HepG2 (cell line): ENCODE measurements around the gene PDHX. TPM values are rescaled to one million over a fixed set of nuclear protein-coding genes. Genes with fewer than 3 reads are reported as not detected.

Source experiments
- ATAC-seq: fragments of 200-7000 bp; cut with Tn5 transposase; 3 replicates; pipeline ENCODE4 v1.9.1; 2020; ENCODE audit warnings: mild to moderate bottlenecking, moderate library complexity
- BruUV-seq: library from RNA; stranded (reverse); fragments of 400-500 nt; replicated peaks from 2 replicates; lab custom pipeline; 2021; lab: Mats Ljungman, UMichigan
- CTCF ChIA-PET: fragments of 300-600 bp; formaldehyde crosslinking; extraction: SDS; loops from one replicate; lab custom pipeline; 2021; ENCODE audit warnings: low total read pairs, inconsistent platforms, low intra/inter-chr PET ratio; lab: Yijun Ruan, JAX
- POLR2A ChIA-PET: fragments of 350-600 bp; sonication (Branson Sonifier 250); formaldehyde crosslinking; loops from one replicate; lab custom pipeline; 2020; ENCODE audit warnings: antibody characterized with exemption, inconsistent platforms; lab: Yijun Ruan, JAX
- DNase-seq: peaks from one replicate; pipeline ENCODE4 v3.0.0-alpha.2; 2015; ENCODE audit warnings: low spot score
- FAIRE-seq: peaks from 3 replicates; lab custom pipeline; 2011; peaks lifted over from hg19 to GRCh38; lab: Jason Lieb, UNC
- H2AFZ ChIP-seq: one replicate; pipeline ENCODE4 v1.6.1; 2011; ENCODE audit warnings: low read length, inconsistent platforms
- H3K27ac ChIP-seq: fragments of 300-600 bp; 3 replicates; pipeline ENCODE4 v1.8.0; 2011; ENCODE audit warnings: mixed run types, mild to moderate bottlenecking, mixed read lengths, low read length, inconsistent platforms; ENCODE audit not compliant: insufficient read depth; ENCODE audit errors: extremely low read length
- H3K27me3 ChIP-seq, 2 experiments: fragments of 200-600 bp in 1 of 2; 2 replicates in 1 of 2; 3 replicates in 1 of 2; pipeline versions ENCODE4 v1.6.0 to v1.8.0; 2011; ENCODE audit warnings: low read length in 2 of 2, mild to moderate bottlenecking in 2 of 2, moderate library complexity in 2 of 2, inconsistent platforms in 1 of 2; ENCODE audit not compliant: insufficient read depth in 2 of 2, control insufficient read depth in 1 of 2
- H3K36me3 ChIP-seq, 2 experiments: fragments of 200-600 bp in 1 of 2; replicated peaks in 1 of 2; 2 replicates in 1 of 2; 3 replicates in 1 of 2; pipeline versions ENCODE4 v1.5.1 to v1.8.0; 2011; ENCODE audit warnings: low read length in 2 of 2, inconsistent platforms in 1 of 2; ENCODE audit not compliant: insufficient read depth in 2 of 2, control insufficient read depth in 1 of 2
- H3K4me1 ChIP-seq: 2 replicates; pipeline ENCODE4 v1.5.1; 2012; ENCODE audit warnings: low read length, inconsistent platforms; ENCODE audit not compliant: insufficient read depth
- H3K4me2 ChIP-seq: 2 replicates; pipeline ENCODE4 v1.6.0; 2011; ENCODE audit warnings: low read depth, low read length, inconsistent platforms
- H3K4me3 ChIP-seq, 3 experiments: fragments of 200-600 bp in 1 of 3; sonication (generic), shearing (Covaris generic) in 1 of 3; replicated peaks in 1 of 3; 2 replicates each; pipeline ENCODE4 v1.5.1; 2011 to 2016; ENCODE audit warnings: low read length in 3 of 3, inconsistent platforms in 2 of 3, low read depth in 2 of 3, mild to moderate bottlenecking in 2 of 3, control low read depth in 1 of 3, mixed read lengths in 1 of 3; ENCODE audit not compliant: insufficient read depth in 1 of 3
- H3K79me2 ChIP-seq: one replicate; pipeline ENCODE4 v1.6.1; 2011; ENCODE audit warnings: low read length, inconsistent platforms; ENCODE audit not compliant: insufficient read depth
- H3K9ac ChIP-seq: 2 replicates; pipeline ENCODE4 v1.6.0; 2011; ENCODE audit warnings: mild to moderate bottlenecking, low read depth, low read length, inconsistent platforms; ENCODE audit not compliant: insufficient read depth
- H3K9me3 ChIP-seq: 2 replicates; pipeline ENCODE4 v1.5.1; 2012; ENCODE audit warnings: mild to moderate bottlenecking, low read length
- H4K20me1 ChIP-seq: 2 replicates; pipeline ENCODE4 v1.6.0; 2011; ENCODE audit warnings: inconsistent platforms, mild to moderate bottlenecking, low read length, moderate library complexity; ENCODE audit not compliant: insufficient read depth
- AGO1 ChIP-seq: fragments of 200-400 bp; formaldehyde crosslinking; IDR thresholded peaks from 2 replicates; pipeline ENCODE4 v1.6.1; 2017; ENCODE audit warnings: mild to moderate bottlenecking, low read depth, low read length, moderate library complexity; ENCODE audit not compliant: poor library complexity, severe bottlenecking
- GTF3A ChIP-seq: sonication (generic); formaldehyde crosslinking; conservative IDR thresholded peaks from 2 replicates; pipeline ENCODE4 v1.4.0; 2020; ENCODE audit warnings: mild to moderate bottlenecking, missing genetic modification reagents
- HNF1B ChIP-seq: sonication (generic); formaldehyde crosslinking; IDR thresholded peaks from 2 replicates; pipeline ENCODE4 v1.5.1; 2020; ENCODE audit warnings: mild to moderate bottlenecking, moderate library complexity, missing genetic modification reagents
- HOXA3 ChIP-seq: sonication (generic); formaldehyde crosslinking; IDR thresholded peaks from 2 replicates; pipeline ENCODE4 v1.5.0; 2020; ENCODE audit warnings: missing genetic modification reagents
- NFATC3 ChIP-seq: sonication (generic); formaldehyde crosslinking; IDR thresholded peaks from 2 replicates; pipeline ENCODE4 v1.5.1; 2020; ENCODE audit warnings: mild to moderate bottlenecking, missing genetic modification reagents
- NFE2L1 ChIP-seq: sonication (generic); formaldehyde crosslinking; IDR thresholded peaks from 2 replicates; pipeline ENCODE4 v1.4.0; 2020; ENCODE audit warnings: missing genetic modification reagents, mild to moderate bottlenecking, borderline replicate concordance
- PRMT3 ChIP-seq: sonication (generic); formaldehyde crosslinking; IDR thresholded peaks from 2 replicates; pipeline ENCODE4 v1.8.1; 2022; ENCODE audit warnings: low read depth, mild to moderate bottlenecking, moderate library complexity, missing genetic modification reagents, borderline replicate concordance
- RARG ChIP-seq: sonication (generic); formaldehyde crosslinking; IDR thresholded peaks from 2 replicates; pipeline ENCODE4 v1.4.0; 2020; ENCODE audit warnings: low read depth, mild to moderate bottlenecking, missing genetic modification reagents
- RFXANK ChIP-seq: IDR thresholded peaks from 2 replicates; pipeline ENCODE4 v1.6.1; 2016
- SMAD3 ChIP-seq: sonication (generic); formaldehyde crosslinking; IDR thresholded peaks from 2 replicates; pipeline ENCODE4 v1.4.0; 2020; ENCODE audit warnings: missing genetic modification reagents
- ZFP41 ChIP-seq: sonication (generic); formaldehyde crosslinking; IDR thresholded peaks from 2 replicates; pipeline ENCODE4 v1.4.0; 2020; ENCODE audit warnings: mild to moderate bottlenecking, missing genetic modification reagents, borderline replicate concordance
- ZNF274 ChIP-seq: sonication (generic); formaldehyde crosslinking; IDR thresholded peaks from 2 replicates; pipeline ENCODE4 v1.5.1; 2020; ENCODE audit warnings: mild to moderate bottlenecking, missing genetic modification reagents
- ZNF292 ChIP-seq: sonication (generic); formaldehyde crosslinking; IDR thresholded peaks from 2 replicates; pipeline ENCODE4 v1.8.1; 2022; ENCODE audit warnings: mild to moderate bottlenecking, low read depth, missing genetic modification reagents, borderline replicate concordance
- ZNF331 ChIP-seq: sonication (generic); formaldehyde crosslinking; IDR thresholded peaks from 2 replicates; pipeline ENCODE4 v1.4.0; 2020; ENCODE audit warnings: missing genetic modification reagents
- ZNF816 ChIP-seq: sonication (generic); formaldehyde crosslinking; IDR thresholded peaks from 2 replicates; pipeline ENCODE4 v1.8.0; 2022; ENCODE audit warnings: missing genetic modification reagents, mild to moderate bottlenecking, borderline replicate concordance
- WGBS: methylation state at CpG from one replicate; pipeline ENCODE4 v1.1.6; 2017; ENCODE audit warnings: low lambda C conversion rate; 5-methylcytosine and 5-hydroxymethylcytosine counted together
- in situ Hi-C: cut with HindIII; loops from 2 replicates; pipeline ENCODE4 v1.10.0; 2017; ENCODE audit warnings: low pct_unique_long_range_greater_than_20kb; ENCODE audit not compliant: extremely low pct_ligation_motif_present
- intact Hi-C: fragments of 100-400 bp; cut with micrococcal nuclease; formaldehyde crosslinking; loops from one replicate; pipeline ENCODE4 v1.10.0; 2022; ENCODE audit not compliant: unreplicated experiment
- polyA plus RNA-seq, 8 experiments: library from polyadenylated mRNA; depleted of rRNA in 3 of 8; stranded (reverse) in 7 of 8; unstranded in 1 of 8; fragments of >200 nt; fragmentation: Illumina TruSeq in 4 of 8; extraction: Trizol in 4 of 8; gene quantifications; 2 replicates each; pipeline versions ENCODE4 v1.2.1 to v1.2.3, GENCODE V29; 2011 to 2016; ENCODE audit warnings: low read depth in 4 of 8, missing spikeins in 1 of 8, mixed read lengths in 1 of 8; ENCODE audit not compliant: insufficient read depth in 1 of 8
- total RNA-seq, 5 experiments: library from RNA; depleted of rRNA; stranded (reverse); fragments of >200 nt; fragmentation: Illumina TruSeq; extraction: Trizol; gene quantifications; 2 replicates each; pipeline ENCODE4 v1.2.3, GENCODE V29; 2016; ENCODE audit warnings: low read depth in 1 of 5
- TF ChIP-seq, protein P1 (sequence below): sonication (generic); formaldehyde crosslinking; conservative IDR thresholded peaks from 2 replicates; pipeline ENCODE4 v1.5.0; 2020; ENCODE audit warnings: missing genetic modification reagents
- TF ChIP-seq, protein P2 (sequence below): sonication (generic); formaldehyde crosslinking; IDR thresholded peaks from 2 replicates; pipeline ENCODE4 v1.8.0; 2022; ENCODE audit warnings: mild to moderate bottlenecking, missing genetic modification reagents

The PDHX gene
- total and polyA plus RNA-seq, 2 of the 13 experiments (the other 11 are each of a cell fraction or from before 2014, with no cell fraction given): 41.0 to 73.8 TPM

DNA sequence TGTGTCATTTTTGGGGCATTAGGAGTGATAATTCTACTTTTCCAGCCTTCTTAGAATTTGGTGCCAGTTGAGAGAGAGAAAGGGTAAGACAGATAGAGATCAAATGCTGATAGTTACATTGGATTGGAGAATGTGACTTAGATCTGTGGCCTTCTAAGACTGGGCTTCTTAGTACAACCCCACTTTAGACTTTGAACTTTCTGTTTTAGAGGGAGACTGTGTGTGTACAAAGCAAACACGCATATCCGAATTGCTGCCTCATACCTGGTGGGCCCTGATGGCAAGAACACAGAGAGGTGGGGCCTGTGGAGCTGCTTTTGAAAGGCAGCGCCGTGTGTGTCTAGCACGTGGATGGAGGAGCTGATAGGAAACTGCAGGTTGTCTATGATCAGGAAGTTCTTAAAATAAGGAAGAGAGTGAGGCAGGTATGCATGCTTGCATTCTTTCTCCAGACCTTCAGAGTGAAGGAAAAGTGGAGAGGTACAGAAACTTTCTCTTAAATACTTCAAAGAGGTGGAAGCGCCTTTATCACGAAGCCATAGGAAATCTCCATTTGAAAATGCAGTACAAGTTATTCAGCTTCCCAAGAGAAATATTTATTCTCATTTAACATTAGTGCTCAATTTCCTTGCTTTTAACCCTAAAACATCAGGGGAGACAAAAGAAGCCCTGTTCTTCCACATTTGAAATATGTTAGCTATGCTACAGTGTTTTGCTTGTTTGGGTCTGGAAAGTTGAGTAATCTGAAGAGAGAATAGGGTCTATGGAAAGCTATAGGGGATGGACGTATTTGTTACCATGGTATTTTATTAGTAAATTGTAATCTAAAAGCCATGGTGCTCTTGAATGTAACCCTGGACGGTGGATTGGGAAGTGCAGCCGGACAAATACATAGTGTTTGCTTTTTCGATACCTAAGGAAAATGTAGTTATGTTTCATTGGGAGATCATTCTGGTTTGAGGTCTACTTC lies 13.7 kb downstream of the PDHX start:
- Histone ChIP-seq H3K4me2 (peak overlapping the region; percentile 60), H3K79me2 (peaks cover 79% of the 10 kb centered on the region), H2AFZ (no peak overlapping the region), H3K27me3 (no peaks in the 10 kb centered on the region), H3K27ac (peak overlapping the region; percentile 80), H3K9ac (peak overlapping the region; percentile 49), H3K4me1 (peaks cover 66% of the 10 kb centered on the region), H3K36me3 (peaks cover 0 to 20% of the 10 kb centered on the region in 2 experiments; a peak in 4 of 5 replicates), H3K9me3 (no peaks in the 10 kb centered on the region), H4K20me1 (0 out of 2 replicates have a peak, but pooled peaks cover 7% of the 10 kb centered on the region), H3K4me3 (peak overlapping the region in 1 of 3 experiments; percentile 5; a peak in 1 of 6 replicates)
- DNase-seq (peak; percentile 97), ATAC-seq (peak; percentile 100), FAIRE-seq (peak; percentile 71)
- POLR2A ChIA-PET: interaction anchor here (0.7 to 2.9 kb wide), 13 partner anchors 10 to 461 kb away, joined by 3 to 46 read pairs (median 3); partner anchors contain the start of genes APIP and PDHX
- in situ Hi-C loops: loop anchor here (5.0 to 10.0 kb wide), 2 partner anchors 307 to 455 kb away; no protein-coding TSS in a partner anchor
- CTCF ChIA-PET: no interaction called here
- intact Hi-C loops: no loop called here
- BruUV-seq: no TSS peak
- WGBS: 42% methylated on average over 10 of the region's 11 CpGs
- 0 out of 2 replicates have a peak, but pooled peaks have one; percentile 73 for TF ChIP-seq NFATC3 (CRISPR knock-in tag)
- TF ChIP-seq ZNF816: peak; percentile 69; the same call in 1 of the 2 replicates
- TF ChIP-seq, protein P1, sequence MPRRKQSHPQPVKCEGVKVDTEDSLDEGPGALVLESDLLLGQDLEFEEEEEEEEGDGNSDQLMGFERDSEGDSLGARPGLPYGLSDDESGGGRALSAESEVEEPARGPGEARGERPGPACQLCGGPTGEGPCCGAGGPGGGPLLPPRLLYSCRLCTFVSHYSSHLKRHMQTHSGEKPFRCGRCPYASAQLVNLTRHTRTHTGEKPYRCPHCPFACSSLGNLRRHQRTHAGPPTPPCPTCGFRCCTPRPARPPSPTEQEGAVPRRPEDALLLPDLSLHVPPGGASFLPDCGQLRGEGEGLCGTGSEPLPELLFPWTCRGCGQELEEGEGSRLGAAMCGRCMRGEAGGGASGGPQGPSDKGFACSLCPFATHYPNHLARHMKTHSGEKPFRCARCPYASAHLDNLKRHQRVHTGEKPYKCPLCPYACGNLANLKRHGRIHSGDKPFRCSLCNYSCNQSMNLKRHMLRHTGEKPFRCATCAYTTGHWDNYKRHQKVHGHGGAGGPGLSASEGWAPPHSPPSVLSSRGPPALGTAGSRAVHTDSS (CRISPR knock-in tag): no peak
- peak; percentile 92 for TF ChIP-seq SMAD3 (CRISPR knock-in tag)
- no peak for TF ChIP-seq RARG (CRISPR knock-in tag)
- no peak for TF ChIP-seq AGO1
- TF ChIP-seq HOXA3: peak; percentile 76
- peak; percentile 81 for TF ChIP-seq HNF1B
- TF ChIP-seq GTF3A (CRISPR knock-in tag): no peak
- no peak; the same call in 1 of the 2 replicates for TF ChIP-seq PRMT3 (CRISPR knock-in tag)
- peak; percentile 93; the same call in 1 of the 2 replicates for TF ChIP-seq ZNF292 (CRISPR knock-in tag)
- TF ChIP-seq NFE2L1 (CRISPR knock-in tag): no peak
- peak; percentile 90 for TF ChIP-seq ZNF331
- TF ChIP-seq, protein P2, sequence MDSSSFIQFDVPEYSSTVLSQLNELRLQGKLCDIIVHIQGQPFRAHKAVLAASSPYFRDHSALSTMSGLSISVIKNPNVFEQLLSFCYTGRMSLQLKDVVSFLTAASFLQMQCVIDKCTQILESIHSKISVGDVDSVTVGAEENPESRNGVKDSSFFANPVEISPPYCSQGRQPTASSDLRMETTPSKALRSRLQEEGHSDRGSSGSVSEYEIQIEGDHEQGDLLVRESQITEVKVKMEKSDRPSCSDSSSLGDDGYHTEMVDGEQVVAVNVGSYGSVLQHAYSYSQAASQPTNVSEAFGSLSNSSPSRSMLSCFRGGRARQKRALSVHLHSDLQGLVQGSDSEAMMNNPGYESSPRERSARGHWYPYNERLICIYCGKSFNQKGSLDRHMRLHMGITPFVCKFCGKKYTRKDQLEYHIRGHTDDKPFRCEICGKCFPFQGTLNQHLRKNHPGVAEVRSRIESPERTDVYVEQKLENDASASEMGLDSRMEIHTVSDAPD (CRISPR knock-in tag): no peak
- peak; percentile 73; the same call in 1 of the 2 replicates for TF ChIP-seq RFXANK
- TF ChIP-seq ZFP41 (CRISPR knock-in tag): no peak
- no peak for TF ChIP-seq ZNF274 (CRISPR knock-in tag)
